IPS-18a (cell line): Measurements from ENCODE around the gene DAZAP1.

ENCODE experiments used
- H3K27ac ChIP-seq: one replicate; pipeline ENCODE4 v1.5.1; 2013; ENCODE audit warnings: low read length
- H3K27me3 ChIP-seq: one replicate; pipeline ENCODE4 v1.6.1; 2013; ENCODE audit warnings: mild to moderate bottlenecking, low read length; ENCODE audit not compliant: control insufficient read depth, insufficient read depth
- H3K36me3 ChIP-seq: one replicate; pipeline ENCODE4 v1.6.1; 2013; ENCODE audit warnings: low read depth, low read length; ENCODE audit not compliant: control insufficient read depth
- H3K4me1 ChIP-seq: one replicate; pipeline ENCODE4 v1.6.1; 2013; ENCODE audit warnings: low read depth, low read length; ENCODE audit not compliant: control insufficient read depth
- H3K4me3 ChIP-seq: one replicate; pipeline ENCODE4 v1.5.1; 2013; ENCODE audit warnings: low read length
- H3K9ac ChIP-seq: one replicate; pipeline ENCODE4 v1.6.1; 2013; ENCODE audit warnings: mild to moderate bottlenecking, low read length, moderate library complexity
- H3K9me3 ChIP-seq: one replicate; pipeline ENCODE4 v1.6.1; 2013; ENCODE audit warnings: low read depth, low read length; ENCODE audit not compliant: control insufficient read depth

DAZAP1 gene

DNA sequence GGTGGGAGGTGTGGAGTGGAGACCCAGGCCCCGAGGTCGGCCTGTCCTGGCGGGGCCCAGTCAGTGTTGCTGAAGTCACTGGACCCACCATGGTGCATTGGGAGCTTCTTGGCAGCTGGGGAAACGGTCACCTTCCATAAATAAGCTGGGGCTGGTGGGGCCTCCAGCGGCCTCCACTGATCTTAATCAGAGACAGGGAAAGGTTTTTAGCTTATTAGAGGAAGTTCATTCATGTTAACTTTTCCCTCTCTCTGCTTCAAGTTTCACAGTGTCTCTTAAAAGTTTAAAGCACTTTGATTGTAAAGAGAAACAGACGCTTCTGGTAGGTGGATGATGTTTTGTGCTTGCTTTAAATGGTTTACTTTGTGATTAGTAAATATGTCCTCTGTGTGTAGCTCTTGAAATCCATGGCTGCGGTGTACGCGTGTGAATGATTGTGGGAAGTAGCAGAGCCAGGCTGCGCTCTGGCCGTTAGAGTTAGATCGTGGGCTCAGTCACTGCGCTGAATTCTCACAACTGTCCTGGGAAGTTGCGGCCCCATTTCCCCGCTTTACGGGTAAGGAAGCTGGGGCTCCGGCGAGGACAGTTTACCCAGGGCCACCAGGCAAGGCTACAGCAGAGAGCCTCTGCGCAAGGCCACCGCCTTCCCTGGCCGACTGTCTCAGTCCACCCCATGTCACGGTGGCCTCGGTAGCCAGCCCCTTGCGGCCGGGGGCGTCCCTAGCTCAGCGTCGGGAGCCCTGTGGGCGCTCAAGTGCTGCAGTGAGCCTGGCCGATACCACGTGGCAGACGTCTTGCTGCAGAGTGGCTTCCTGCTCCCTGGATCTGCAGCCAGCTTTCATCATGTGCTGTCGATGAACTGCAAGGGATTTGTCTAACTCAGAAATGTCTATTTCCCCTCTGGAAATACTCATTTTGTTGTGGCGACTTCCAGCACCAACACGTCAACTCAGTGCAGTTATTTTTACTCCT is 40.2 kb upstream of the DAZAP1 start:
- H3K4me3 ChIP-seq = no peak overlapping the region
- H3K4me1 ChIP-seq = no peaks in the 10 kb centered on the region
- no peak overlapping the region for H3K27ac ChIP-seq
- H3K9ac ChIP-seq = no peak overlapping the region
- H3K9me3 ChIP-seq = no peaks in the 10 kb centered on the region
- no peaks in the 10 kb centered on the region for H3K27me3 ChIP-seq
- peaks cover 69% of the 10 kb centered on the region for H3K36me3 ChIP-seq

DNA sequence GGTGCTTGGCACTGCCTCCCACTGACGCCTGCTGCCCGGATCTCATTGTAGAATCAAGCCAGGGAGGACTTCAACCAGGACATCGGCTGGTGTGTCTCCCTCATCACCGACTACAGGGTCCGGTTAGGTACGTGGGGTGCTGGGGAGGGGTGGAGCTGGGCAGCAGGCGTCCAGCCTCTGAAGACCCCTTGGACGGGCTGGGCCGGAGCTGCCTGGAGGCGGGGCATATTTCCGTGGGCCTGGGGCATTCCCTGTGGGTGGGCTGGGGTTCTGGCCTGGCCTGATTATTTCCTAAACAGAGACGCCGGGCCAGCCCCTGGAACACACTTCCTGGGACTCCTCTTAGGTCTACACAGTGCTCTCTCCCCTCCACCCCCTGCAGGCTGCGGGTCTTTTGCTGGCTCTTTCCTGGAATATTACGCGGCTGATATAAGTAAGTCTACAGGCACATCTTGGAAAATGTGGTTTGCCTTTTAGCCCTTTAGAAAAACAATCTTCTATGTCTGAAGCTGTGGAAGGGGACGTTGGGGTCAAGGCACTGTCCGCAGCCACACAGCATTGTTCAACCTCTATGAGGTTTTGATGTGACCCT is 38.1 kb upstream of the DAZAP1 start:
- Histone ChIP-seq H3K27me3 (no peaks in the 10 kb centered on the region), H3K4me1 (no peaks in the 10 kb centered on the region), H3K36me3 (peaks cover 73% of the 10 kb centered on the region), H3K4me3 (no peak overlapping the region), H3K9me3 (no peaks in the 10 kb centered on the region), H3K9ac (no peak overlapping the region), H3K27ac (no peak overlapping the region)

DNA sequence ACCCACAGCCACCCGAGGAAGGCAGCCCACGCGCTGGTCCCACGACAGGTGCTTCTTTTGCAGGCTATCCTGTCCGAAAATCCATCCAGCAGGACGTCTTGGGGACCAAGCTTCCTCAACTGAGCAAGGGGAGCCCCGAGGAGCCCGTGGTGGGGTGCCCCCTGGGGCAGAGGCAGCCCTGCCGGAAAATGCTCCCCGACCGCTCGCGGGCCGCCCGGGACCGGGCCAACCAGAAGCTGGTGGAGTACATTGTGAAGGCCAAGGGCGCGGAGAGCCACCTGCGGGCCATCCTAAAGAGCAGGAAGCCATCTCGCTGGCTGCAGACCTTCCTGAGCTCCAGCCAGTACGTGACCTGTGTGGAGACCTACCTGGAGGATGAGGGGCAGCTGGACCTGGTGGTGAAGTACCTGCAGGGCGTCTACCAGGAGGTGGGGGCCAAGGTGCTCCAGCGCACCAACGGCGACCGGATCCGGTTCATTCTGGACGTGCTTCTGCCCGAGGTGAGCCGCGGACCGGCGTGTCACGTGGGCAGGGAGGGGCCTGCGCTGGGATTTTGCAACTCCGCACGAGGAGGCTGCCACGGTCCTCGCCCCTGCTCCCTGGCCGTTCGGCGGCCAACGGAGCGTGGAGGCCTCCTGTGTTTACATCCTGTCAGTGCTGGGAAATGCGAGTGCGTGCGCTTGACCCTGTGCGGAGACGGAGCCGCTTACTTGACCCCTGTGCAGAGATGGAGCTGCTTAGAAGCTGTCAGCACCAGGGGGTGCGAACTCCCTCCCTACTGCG is 36.6 kb upstream of the DAZAP1 start:
- Histone ChIP-seq H3K27me3 (no peaks in the 10 kb centered on the region), H3K36me3 (peaks cover 69% of the 10 kb centered on the region), H3K27ac (no peak overlapping the region), H3K4me3 (no peak overlapping the region), H3K9me3 (no peaks in the 10 kb centered on the region), H3K9ac (no peak overlapping the region), H3K4me1 (no peaks in the 10 kb centered on the region)

DNA sequence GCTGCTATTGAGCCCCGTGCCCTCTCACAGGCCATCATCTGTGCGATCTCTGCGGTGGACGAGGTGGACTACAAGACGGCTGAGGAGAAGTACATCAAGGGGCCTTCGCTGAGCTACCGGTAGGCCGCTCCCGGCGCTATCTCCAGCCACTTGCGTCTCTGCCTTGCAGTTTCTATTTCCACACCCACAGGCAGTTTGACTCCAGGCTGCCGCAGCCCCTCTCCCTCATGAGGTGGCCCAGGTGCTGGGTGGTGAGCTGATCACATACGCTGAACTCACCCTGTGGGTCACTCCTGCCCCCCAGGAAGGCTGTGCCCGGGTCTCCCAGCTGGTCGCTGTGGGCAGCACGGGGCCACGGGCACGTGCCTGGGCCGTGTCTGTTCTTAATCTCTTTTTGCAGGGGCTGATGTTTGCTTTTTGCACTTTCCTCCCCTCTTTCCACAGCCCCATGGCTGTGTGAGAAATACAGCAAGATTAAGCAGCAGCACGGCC is 34.3 kb upstream of the DAZAP1 start:
- Histone ChIP-seq H3K9ac (no peak overlapping the region), H3K9me3 (no peaks in the 10 kb centered on the region), H3K4me3 (no peak overlapping the region), H3K4me1 (no peaks in the 10 kb centered on the region), H3K27ac (no peak overlapping the region), H3K36me3 (peaks cover 50% of the 10 kb centered on the region), H3K27me3 (no peaks in the 10 kb centered on the region)

DNA sequence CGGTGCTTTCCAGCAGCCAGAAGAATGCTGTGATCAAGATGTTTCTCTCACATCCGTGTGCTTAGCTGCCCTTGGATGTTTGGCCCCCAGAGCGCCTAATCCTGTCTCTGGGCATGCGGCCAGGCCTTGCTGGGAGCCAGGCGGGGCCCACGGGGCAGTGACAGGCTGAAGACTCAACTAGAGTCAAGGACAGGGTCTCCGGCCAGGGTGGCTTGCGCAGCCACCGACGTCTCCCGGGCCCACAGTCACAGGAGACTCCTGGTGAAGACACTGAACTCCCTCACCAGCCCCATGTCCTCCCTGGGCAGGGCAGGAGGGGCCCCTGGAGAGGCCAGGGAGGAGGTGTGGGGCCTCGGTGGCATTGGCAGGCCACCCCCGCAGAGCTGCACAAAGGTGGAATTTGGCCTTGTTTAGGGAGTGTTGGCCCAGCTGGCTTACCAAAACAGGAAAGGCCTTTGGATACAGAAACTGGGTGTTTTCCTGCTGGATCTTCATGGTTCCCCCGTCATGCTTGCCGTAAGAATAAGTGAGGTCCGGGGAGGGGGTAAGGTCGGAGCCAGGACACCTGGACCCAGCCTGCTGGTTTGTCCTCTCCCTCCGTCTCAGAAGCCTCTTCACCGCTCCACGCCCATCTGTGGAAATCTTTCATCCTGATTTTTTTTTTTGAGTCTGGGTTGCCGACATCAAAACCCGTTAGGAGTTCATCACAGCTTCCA is 33.7 kb upstream of the DAZAP1 start:
- Histone ChIP-seq H3K27ac (no peak overlapping the region), H3K36me3 (peaks cover 50% of the 10 kb centered on the region), H3K27me3 (no peaks in the 10 kb centered on the region), H3K9ac (no peak overlapping the region), H3K4me1 (no peaks in the 10 kb centered on the region), H3K4me3 (no peak overlapping the region), H3K9me3 (no peaks in the 10 kb centered on the region)

DNA sequence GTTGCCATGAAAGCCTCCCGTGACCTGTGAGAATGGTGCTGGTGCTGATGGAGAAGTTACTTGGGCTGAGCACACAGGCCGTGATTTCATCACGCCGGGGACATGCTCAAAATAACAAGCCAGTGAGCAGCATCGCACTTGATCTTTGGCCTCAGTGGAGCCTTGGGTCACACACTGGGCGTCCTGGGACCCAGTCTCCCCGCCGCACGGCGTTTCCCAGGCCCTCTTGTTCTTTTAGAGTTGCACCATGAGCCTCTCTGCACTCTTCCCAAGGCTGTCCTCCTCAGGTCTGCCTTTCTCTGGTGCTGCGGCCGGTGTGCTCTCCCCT is 33.2 kb upstream of the DAZAP1 start:
- Histone ChIP-seq H3K4me3 (no peak overlapping the region), H3K36me3 (peaks cover 50% of the 10 kb centered on the region), H3K9me3 (no peaks in the 10 kb centered on the region), H3K27me3 (no peaks in the 10 kb centered on the region), H3K9ac (no peak overlapping the region), H3K4me1 (no peaks in the 10 kb centered on the region), H3K27ac (no peak overlapping the region)

DNA sequence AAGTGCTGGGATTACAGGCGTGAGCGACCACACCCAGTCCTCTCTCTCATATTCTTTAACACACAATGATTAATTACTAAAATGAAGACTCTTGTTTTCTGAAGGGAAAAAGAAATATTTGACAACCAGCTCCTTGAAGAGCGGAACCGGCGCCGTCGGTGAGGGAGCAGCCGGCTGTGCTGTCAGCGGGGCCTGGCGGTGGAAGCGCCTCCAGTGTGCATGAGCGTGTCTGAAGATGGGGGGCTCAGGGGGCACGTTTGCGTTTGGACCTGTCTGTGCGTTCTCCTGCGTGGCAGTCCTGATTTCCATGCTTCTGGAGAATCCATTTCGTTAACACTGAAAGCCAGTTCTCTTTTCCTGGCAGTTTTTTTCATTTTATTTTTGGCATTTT is 31.0 kb upstream of the DAZAP1 start:
- H3K9ac ChIP-seq = no peak overlapping the region

DNA sequence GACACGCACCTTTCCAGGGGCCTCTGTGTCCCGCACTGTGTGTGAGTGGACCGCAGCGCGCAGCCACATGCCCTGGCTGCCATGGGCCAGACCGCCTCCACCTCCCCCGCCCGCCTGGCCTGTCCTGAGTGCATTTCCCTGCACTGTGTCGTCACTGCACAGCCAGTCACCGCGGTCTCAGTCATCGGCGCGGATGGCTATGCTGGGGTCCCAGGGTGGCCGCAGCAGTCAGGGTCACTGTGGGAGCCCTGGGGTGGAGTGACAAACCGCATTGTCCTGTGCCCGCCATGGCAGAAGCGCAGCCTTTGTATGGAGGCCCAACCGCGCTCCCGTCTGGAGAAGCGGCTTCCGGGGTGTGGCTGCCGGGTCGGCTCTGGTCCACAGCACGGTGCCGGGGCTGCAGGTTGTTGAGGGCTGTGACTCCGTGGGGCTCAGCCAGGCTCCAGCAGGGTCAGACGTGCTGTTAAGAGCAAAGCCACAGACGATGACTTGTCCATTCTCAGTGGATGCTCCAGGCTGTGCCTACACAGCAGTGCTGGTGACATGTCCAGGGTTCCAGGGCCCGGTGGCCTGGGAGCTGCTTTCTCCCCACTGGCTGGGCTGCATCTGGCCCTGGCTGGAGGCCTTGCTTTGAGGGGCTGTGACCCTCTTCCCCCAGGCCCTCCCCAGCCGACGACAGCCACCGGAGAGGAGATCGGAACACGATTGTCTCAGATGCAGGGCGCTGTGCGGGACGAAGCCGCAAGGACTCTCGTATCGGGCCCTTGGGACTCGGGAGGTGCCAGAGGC is 30.0 kb upstream of the DAZAP1 start:
- H3K4me3 ChIP-seq = no peak overlapping the region
- H3K27ac ChIP-seq = no peak overlapping the region
- H3K9ac ChIP-seq = no peak overlapping the region

More for the DNA sequence above, 31.0 kb upstream of the DAZAP1 start:
- Histone ChIP-seq H3K9me3 (no peaks in the 10 kb centered on the region), H3K4me1 (peaks cover 6% of the 10 kb centered on the region), H3K27ac (no peak overlapping the region), H3K4me3 (no peak overlapping the region), H3K36me3 (peaks cover 30% of the 10 kb centered on the region), H3K27me3 (no peaks in the 10 kb centered on the region)

DNA sequence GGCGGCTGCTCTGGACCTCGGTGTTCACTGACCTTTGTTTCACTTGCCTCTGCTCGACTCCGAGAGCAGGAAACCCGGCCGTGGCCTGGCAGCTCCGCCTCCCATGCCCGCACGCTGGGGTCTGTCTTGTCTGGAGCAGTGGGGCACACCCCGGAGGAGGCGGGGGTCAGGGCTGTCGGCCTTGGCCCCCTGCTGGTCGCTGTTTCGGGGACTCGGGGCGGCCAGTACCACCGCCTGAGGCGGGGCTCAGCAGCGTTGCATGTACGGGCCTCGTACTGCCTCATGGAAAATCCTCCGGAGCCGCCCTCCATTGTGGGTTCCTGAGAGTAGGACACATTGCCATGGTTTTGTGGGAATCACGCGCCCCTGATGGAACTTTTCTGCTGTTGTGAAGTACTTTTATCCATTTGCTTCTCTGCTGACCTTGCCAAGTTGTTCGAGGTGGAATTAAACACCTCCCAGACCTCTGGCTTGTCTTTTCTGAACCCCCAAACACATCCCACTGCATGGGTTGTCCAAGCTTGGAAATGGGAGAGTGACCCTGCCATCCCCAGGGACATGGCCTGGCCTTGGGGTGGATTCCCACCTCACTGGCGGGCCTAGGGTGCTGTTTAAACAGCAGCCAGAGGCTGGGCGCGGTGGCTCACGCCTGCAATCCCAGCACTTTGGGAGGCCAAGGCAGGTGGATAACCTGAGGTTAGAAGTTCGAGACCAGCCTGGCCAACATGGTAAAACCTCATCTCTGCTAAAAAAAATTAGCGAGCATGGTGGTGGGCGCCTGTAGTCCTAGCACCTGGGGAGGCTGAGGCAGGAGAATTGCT is 29.2 kb upstream of the DAZAP1 start:
- no peaks in the 10 kb centered on the region for H3K9me3 ChIP-seq
- no peaks in the 10 kb centered on the region for H3K27me3 ChIP-seq
- H3K4me1 ChIP-seq = peaks cover 9% of the 10 kb centered on the region
- no peak overlapping the region for H3K27ac ChIP-seq
- peaks cover 15% of the 10 kb centered on the region for H3K36me3 ChIP-seq
- no peak overlapping the region for H3K4me3 ChIP-seq
- no peak overlapping the region for H3K9ac ChIP-seq

More for the DNA sequence above, 30.0 kb upstream of the DAZAP1 start:
- H3K4me1 ChIP-seq = peaks cover 9% of the 10 kb centered on the region
- H3K36me3 ChIP-seq = peaks cover 23% of the 10 kb centered on the region
- no peaks in the 10 kb centered on the region for H3K27me3 ChIP-seq
- H3K9me3 ChIP-seq = no peaks in the 10 kb centered on the region
